Measurements from ENCODE around the gene COPS7A.
"Not testable (repeated sequence)": the region's sequence is repeated elsewhere in the genome, so short reads cannot be mapped to it uniquely, and the experiment has no call there.

The COPS7A gene

DNA sequence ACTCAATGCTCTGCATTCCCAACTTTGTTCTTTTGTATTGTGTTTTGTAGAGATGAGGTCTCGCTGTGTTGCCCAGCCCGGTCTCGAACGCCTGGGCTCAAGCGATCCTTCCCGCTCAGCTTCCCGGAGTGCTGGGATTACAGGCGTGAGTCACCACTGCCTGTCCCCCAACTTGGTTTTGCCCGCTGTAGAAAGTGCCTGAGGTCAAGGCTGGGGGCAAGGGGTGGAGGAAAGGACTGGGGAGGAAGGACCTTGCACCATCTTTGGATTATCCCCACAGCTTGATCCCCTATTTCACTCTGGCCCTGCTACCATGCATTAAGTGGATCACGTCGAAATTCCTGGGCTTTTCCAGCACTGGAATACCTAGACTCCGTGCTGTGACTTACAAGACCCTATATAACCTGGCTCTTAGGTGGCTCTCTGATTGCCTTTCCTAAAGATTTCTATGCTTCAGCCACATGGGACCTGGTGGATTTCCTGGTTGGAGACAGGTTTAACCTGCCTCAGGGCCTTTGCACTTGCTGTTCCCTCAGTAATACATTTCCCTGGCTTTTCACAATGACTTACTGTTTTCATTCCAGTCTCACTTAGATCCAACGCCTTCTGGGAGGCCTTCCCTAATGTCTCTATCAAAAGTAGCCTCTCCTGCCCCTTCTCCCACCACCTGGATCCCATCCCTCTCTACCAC, 22.6 kb upstream of the COPS7A start:
- in situ Hi-C loops (cut with MboI; ENCODE audit: low sequenced_read_pairs) = no loop called here

DNA sequence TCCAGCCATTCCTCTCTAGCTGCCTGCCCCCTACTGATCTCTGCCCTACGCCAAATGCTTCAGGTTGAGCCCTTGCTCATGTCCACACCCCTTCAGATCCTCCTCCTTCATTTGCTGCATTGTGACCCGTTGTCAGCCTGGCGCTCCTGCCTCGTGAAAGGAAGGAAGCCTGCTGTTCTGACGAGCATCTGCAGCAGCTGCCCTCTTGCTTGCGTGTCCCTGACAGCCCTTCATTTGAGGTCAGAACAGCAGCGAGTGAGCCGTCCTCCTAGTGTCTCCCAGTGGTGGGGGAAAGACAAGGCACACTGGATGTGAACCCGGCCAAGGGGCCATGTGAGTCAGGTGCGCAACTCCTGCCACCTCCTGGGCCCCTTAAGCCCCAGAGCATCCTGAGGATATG, 20.2 kb upstream of the COPS7A start:
- in situ Hi-C loops (cut with MboI; ENCODE audit: low sequenced_read_pairs) = no loop called here

DNA sequence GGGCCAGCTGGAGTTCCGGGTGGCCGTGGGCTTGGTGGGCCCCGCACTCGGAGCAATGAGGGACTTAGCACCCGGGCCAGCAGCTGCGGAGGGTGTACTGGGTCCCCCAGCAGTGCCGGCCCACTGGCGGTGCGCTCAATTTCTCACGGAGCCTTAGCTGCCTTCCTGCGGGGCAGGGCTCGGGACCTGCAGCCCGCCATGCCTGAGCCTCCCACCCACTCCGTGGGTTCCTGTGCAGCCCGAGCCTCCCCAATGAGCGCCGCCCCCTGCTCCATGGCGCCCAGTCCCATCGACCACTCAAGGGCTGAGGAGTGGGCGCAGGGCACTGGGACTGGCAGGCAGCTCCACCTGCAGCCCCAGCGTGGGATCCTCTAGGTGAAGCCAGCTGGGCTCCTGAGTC, 15.5 kb upstream of the COPS7A start:
- in situ Hi-C loops (cut with MboI; ENCODE audit: low sequenced_read_pairs) = not testable (repeated sequence)

DNA sequence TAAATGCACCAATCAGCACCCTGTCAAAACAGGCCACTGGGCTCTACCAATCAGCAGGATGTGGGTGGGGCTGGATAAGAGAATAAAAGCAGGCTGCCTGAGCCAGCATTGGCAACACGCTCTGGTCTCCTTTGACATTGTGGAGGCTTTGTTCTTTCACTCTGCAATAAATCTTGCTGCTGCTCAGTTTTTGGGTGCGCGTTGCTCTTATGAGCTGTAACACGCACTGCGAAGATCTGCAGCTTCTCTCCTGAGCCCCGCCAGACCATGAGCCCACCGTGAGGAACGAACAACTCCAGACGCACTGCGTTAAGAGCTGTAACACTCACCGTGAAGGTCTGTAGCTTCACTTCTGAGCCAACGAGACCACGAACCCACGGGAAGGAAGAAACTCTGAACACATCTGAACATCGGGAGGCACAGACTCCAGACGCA, 14.9 kb upstream of the COPS7A start:
- in situ Hi-C loops (cut with MboI; ENCODE audit: low sequenced_read_pairs) = no loop called here

DNA sequence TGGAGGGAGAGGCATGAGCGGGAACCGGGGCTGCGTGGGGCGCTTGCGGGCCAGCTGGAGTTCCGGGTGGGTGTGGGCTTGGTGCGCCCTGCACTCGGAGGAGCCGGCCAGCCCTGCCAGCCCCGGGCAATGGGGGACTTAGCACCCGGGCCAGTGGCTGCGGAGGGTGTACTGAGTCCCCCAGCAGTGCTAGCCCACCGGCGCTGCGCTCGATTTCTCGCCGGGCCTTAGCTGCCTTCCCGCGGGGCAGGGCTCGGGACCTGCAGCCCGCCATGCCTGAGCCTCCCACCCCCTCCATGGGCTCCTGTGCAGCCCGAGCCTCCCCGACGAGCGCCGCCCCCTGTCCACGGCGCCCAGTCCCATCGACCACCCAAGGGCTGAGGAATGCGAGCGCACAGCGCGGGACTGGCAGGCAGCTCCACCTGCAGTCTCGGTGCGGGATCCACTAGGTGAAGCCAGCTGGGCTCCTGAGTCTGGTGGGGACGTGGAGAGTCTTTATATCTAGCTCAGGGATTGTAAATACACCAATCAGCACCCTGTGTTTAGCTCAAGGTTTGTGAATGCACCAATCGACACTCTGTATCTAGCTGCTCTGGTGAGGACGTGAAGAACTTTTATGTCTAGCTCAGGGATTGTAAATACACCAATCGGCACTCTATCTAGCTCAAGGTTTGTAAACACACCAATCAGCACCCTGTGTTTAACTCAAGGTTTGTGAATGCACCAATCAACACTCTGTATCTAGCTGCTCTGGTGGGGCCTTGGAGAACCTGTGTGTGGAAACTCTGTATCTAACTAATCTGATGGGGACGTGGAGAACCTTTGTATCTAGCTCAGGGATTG, 7.6 kb upstream of the COPS7A start:
- in situ Hi-C loops (cut with MboI; ENCODE audit: low sequenced_read_pairs) = not testable (repeated sequence)

DNA sequence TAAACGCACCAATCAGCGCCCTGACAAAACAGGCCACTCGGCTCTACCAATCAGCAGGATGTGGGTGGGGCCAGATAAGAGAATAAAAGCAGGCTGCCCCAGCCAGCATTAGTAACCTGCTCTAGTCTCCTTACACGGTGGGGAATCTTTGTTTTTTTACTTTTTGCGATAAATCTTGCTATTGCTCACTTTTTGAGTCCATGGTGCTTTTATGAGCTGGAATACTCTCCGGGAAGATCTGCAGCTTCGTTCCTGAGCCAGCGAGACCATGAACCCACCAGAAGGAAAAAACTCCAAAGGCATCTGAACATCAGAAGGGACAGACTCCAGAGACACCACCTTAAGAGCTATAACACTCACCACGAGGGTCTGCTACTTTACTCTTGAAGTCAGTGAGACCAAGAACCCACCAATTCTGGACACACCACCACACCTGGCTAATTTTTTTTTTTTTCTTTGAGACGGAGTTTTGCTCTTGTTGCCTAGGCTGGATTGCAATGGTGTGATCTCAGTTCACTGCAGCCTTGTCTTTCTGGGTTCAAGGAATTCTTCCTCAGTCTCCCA, 6.9 kb upstream of the COPS7A start:
- in situ Hi-C loops (cut with MboI; ENCODE audit: low sequenced_read_pairs) = no loop called here

DNA sequence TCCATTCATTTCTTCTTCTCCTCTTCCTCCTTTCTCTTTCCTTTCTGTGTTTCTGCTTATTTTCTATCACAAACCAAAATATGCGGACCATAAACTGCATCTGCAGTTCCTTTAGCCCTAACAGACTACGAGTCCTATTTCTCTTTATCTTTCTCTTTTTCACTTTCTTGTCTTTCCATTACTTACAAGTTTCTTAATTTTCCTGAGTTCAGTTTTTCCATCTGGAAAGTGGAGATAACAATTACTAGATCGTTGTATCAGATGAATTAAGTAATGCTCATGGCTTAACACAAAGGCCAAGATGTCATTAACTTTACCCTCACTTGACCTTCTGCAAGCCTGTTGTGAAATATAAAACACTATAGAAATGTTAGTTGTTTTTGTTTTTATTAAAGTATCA, 983 bp upstream of the COPS7A start:
- in situ Hi-C loops (cut with MboI; ENCODE audit: low sequenced_read_pairs) = no loop called here

DNA sequence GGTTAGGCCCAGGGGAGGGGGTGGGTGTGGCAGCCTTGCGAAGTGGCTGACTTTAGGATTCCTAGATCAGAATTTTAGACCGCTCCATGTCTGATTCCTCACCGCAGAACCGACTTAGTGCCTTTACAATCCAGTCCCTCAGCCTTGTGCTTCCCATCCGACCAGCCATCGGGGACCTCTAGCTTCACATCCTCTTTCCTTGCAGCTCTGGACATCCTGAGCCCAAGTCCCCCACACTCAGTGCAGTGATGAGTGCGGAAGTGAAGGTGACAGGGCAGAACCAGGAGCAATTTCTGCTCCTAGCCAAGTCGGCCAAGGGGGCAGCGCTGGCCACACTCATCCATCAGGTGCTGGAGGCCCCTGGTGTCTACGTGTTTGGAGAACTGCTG, 557 bp downstream of the COPS7A start:
- in situ Hi-C loops (cut with MboI; ENCODE audit: low sequenced_read_pairs) = no loop called here

DNA sequence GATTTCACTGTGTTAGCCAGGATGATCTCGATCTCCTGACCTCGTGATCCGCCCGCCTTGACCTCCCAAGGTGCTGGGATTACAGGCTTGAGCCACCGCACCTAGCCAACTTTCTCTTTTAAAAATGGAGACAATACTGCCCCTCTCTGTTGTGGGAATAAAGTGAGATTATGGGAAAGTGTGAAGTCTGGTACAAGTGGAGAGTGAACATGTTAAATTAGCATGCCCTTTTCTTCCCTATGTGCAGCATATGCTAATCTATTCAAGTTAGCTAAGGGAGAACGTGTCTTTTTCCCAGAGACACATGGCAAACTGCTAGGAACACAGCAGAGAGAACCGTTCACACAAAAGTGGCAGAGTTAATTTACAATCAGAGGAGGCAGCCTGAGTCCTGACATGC, 1.5 kb downstream of the COPS7A start:
- in situ Hi-C loops (cut with MboI; ENCODE audit: low sequenced_read_pairs) = no loop called here

DNA sequence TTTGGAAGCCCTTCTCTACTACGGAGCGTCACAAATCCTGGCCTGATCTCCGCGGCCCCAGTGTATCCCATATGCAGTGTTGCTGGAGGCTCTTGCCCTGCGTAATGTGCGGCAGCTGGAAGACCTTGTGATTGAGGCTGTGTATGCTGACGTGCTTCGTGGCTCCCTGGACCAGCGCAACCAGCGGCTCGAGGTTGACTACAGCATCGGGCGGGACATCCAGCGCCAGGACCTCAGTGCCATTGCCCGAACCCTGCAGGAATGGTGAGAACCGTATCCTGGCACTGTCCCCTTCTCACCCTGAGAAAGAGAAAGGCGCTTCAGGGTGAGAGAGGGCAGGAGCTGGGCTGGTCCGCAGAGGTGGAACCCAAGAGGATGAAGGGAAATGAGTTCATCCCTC, 5.3 kb downstream of the COPS7A start:
- in situ Hi-C loops (cut with MboI; ENCODE audit: low sequenced_read_pairs) = no loop called here

DNA sequence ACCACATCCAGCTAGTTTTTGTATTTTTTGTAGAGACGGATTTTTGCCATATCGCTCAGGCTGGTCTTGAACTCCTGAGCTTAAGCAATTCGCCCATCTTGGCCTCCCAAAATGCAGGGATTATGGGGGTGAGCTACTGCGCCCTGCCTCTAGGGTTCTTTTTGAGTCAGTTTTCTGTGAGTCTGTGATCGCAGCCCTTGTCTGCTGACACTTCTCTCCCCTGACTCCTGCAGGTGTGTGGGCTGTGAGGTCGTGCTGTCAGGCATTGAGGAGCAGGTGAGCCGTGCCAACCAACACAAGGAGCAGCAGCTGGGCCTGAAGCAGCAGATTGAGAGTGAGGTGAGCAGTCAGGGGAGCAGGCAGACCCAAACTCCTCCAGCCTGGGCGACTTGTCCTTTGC, 6.3 kb downstream of the COPS7A start:
- in situ Hi-C loops (cut with MboI; ENCODE audit: low sequenced_read_pairs) = no loop called here

DNA sequence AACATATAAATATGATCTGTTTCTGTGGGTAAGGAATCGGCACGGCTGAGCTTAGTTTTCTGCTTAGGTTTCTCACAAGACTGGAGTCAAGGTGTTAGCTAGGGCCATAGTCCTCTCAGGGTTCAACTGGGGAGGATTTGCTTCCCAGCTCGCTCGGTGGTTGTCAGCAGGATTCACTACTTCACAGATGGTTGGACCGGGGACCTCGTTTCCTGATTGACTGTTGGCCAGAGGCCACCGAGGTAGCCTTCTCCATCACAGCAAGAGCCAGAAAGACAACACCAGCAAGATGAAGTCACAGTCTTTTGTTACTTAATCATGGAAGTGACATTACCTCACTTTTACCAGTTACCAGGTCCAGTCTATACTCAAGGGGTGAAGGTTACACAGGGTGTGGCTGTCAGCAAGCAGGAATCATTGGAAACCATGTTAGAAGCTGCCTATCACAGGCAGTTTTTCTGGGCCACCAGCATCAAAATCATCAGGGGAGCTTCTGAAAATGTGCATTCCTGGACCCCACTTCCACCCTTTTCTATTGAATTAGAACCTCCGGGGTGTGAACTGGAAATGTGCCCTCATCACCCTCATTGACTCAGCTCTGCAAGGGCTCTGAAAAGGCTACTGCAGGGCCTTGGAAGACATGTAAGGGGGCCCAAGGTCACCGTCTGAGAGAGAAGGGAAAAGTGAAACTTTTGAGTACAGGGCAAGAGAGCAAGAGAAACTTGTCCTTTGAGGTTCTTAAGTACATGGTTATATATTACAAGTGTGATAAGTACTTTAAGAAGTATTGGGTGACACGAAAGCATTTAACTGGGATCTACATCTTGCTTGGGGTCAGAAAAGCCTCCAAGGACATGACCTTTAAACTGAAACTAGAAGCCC, 10.9 kb downstream of the COPS7A start:
- in situ Hi-C loops (cut with MboI; ENCODE audit: low sequenced_read_pairs) = no loop called here

DNA sequence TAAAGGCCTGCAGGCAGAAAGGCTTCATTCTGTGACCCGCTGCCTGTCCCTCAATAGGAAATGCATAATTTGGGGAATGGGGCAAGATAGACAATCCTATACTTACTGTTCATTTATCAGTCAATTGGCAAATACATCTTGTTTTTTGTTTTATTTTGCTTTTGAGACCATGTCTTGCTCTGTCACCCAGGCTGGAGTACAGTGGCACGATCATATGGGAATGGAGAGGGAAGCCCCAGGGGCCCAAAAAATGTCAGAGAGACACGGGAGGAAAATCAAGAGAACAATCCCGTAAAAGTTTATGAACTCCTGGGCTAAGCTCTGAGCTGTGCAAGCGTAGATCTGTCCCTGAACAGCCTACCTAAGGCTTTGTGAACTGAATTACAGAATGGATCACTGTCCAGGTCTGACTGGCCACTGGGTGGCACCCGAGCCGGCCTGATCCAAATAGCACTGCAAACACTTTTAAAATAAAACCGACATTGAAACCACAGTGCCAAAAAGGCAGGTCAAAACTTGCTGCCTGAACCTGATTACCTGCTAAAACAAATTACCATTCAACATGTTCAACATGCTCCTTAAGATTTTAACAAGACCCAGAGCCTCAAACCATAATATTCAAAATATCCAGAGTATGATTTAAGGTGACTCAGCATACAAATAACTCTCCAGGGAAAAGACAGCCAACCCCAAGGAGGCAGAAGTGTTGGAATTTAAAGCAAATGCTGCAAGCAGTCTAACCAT, 11.8 kb downstream of the COPS7A start:
- in situ Hi-C loops (cut with MboI; ENCODE audit: low sequenced_read_pairs) = no loop called here

DNA sequence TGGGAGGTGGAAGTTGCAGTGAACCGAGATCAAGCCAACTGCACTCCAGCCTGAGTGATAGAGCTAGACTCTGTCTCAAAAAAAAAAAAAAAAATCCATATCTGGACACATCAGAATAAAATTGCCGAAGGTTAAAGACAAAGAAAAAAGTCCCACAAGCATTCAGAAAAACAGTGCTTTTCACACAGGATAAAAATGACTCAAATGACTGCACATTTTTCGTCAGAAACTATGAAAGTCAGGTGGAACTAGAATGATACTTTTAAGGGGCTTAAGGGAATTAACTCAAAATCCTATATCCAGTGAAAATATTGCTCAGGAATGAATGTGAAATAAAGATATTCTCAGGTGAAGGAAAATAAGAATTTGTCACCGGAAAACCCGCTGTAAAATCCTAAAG, 12.9 kb downstream of the COPS7A start:
- in situ Hi-C loops (cut with MboI; ENCODE audit: low sequenced_read_pairs) = no loop called here

DNA sequence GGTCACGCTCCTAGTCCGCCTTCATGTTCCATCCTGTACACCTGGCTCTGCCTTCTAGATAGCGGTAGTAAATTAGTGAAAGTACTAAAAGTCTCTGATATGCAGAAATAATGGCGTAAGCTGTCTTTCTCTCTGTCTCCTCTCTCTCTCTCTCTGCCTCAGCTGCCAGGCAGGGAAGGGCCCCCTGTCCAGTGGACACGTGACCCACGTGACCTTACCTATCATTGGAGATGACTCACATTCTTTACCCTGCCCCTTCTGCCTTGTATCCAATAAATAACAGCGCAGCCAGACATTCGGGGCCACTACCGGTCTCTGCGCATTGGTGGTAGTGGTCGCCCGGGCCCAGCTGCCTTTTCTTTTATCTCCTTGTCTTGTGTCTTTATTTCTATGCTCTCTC, 18.2 kb downstream of the COPS7A start:
- in situ Hi-C loops (cut with MboI; ENCODE audit: low sequenced_read_pairs) = not testable (repeated sequence)

DNA sequence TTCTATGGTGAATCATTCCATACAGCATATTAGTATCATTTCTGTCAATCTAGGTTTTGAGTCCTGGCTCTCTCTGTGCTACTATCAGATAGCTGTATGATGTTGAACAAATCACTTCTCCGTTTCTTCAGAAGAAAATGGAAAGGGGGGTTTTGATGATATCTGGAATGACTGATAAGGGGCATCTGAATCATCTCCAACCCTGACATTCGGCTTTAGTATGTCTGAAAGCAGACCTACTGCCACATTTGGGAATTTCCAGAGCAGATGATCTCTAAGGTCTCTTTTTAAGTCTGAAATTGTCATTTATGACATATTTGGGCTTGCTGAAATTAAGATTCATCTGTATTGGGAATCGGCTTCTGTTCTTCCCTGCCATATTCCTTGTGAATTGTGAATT, 19.0 kb downstream of the COPS7A start:
- in situ Hi-C loops (cut with MboI; ENCODE audit: low sequenced_read_pairs) = no loop called here

DNA sequence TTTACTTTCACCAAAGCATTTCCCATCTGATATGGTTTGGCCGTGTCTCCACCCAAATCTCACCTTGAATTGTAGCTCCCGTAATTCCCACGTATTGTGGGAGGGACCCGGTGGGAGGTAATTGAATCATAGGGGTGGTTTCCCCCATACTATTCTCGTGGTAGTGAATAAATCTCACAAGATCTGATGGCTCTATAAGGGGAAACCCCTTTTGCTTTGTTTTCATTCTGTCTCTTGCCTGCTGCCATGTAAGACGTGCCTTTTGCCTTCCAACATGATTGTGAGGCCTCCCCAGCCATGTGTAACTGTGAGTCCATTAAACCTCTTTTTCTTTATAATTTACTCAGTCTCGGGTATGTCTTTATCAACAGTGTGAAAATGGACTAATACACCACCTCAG, 19.5 kb downstream of the COPS7A start:
- in situ Hi-C loops (cut with MboI; ENCODE audit: low sequenced_read_pairs) = not testable (repeated sequence)

DNA sequence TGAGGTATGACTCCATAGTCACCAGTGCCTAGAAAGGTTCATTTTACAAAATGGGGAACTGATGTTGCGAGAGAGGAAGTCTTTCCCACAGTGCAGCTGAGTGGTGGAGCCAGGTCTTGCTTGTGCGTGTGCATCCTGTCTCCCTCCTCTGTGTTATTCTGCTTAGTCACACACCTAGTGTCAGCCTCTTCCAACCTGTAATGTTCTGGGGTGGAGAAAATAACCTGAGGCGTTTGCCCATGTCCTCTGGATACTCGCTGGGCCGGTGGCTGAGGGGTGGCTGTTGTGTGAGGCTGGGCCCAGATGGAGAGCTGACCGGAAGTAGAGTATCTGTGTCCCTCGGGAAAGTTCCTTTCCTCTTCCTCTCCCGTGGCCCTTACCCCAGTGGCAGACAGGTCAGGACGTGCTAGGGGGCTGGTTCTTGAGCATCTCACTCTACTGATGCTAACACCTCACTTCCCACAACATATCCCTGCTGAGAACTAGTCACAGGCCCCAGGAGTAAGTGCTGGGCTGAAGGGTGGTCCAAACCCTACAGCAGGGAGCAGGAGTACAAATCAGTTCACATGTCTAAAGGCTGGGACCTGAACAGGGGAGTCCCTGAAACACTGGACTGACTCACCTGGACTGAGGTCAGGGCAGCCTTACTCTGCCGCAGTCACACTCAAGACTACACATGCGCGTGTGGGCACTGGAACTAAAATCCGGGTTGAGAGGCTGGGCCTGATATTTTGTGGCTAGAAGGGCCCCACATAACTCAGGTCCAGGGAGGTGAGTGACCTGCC, 22.1 kb downstream of the COPS7A start:
- in situ Hi-C loops (cut with MboI; ENCODE audit: low sequenced_read_pairs) = no loop called here

DNA sequence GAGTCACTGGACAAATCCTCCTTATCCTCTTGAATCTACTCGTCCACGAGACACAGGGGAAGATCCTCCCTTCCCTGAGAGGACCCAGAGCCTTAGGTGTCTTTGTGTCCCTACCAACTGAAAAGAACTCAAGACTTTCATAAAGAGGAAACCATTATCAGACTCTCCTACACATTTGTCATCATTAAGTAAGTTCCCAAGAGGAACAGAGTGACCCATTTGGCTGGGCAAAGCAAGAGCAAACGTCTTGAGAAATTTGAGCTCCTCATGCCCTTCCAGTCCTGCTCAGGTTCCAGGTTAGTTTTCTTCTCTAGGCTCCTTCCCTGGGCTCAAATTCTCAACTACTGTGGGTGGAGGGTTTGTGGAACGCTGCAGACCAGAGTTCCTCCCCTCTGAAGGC, 23.4 kb downstream of the COPS7A start:
- in situ Hi-C loops (cut with MboI; ENCODE audit: low sequenced_read_pairs) = no loop called here

DNA sequence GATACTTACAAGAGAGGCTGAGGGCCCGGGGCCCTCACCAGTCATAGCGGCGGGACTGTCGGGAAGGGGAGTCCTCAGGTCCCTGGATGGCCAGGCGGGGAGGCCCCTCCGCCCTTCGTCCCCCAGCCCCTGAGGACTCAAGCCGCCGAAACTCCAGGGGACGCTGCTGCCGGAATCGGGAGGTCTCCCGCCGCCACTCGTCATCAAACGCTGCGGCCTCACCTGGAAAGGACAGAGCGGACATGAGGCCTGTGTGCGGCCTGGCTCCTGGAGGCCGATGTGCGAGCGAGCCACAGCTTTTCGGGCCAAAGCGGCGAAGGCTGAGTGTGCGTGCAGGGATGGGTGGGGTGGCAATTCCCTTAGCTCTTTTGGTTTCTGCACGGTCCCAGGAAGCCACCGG, 24.9 kb downstream of the COPS7A start:
- in situ Hi-C loops (cut with MboI; ENCODE audit: low sequenced_read_pairs) = no loop called here

Data from HL-60/S4 treated with phorbol 12-myristate 13-acetate at 8.2 ng/mL for 4 days and 3 days (cell line).